ENCODE data around the gene ABLIM2. TPM values are rescaled to one million over a fixed set of nuclear protein-coding genes. Genes with fewer than 3 reads are reported as not detected.

The ABLIM2 gene
- total and polyA plus RNA-seq, 2 of the 8 experiments (the other 6 are each of a cell fraction or from before 2014, with no cell fraction given) = 2.8 to 3.0 TPM

GRCh38 chr4:8066336-8066931 is 92.2 kb downstream of the ABLIM2 start:
- DNase-seq (ENCODE audit: low read depth in 1 of 2, low spot score in 2 of 2) = no peak
- H3K56ac ChIP-seq (replicated peaks; ENCODE audit: insufficient read length, low read depth, low read length) = no peak overlapping the region
- no peak overlapping the region for H2BK20ac ChIP-seq (ENCODE audit: low read length)
- H3K27me3 ChIP-seq (replicated peaks in 1 of 4; ENCODE audit: control insufficient read depth in 3 of 4, extremely low read depth in 1 of 4, insufficient read depth in 3 of 4, low read length in 3 of 4) = no peaks in the 10 kb centered on the region; a peak in 1 of 7 replicates
- H4K8ac ChIP-seq (ENCODE audit: extremely low read depth, insufficient read depth, low read length) = no peak overlapping the region
- no peak overlapping the region for H2AFZ ChIP-seq (ENCODE audit: low read length)
- FAIRE-seq = no peak
- H2BK15ac ChIP-seq (ENCODE audit: low read length) = no peak overlapping the region
- no peak overlapping the region for H4K91ac ChIP-seq (replicated peaks; ENCODE audit: insufficient read length, low read length)
- H3K23ac ChIP-seq (ENCODE audit: insufficient read length) = no peak overlapping the region
- WGBS, 2 experiments (ENCODE audit: extremely low coverage in 1 of 2, insufficient coverage in 1 of 2, insufficient read length in 1 of 2, insufficient replicate concordance in 2 of 2, low coverage in 1 of 2, low lambda C conversion rate in 2 of 2, missing lambda C conversion rate in 1 of 2) = 88% methylated on average over 13 of the region's 13 CpGs; no CpG with 5 or more reads in 1 of the 2 experiments
- peaks cover 0 to 5% of the 10 kb centered on the region in 2 experiments for H4K20me1 ChIP-seq (replicated peaks in 1 of 2; ENCODE audit: control insufficient read depth in 1 of 2, insufficient read depth in 2 of 2, low read length in 2 of 2)
- H3K14ac ChIP-seq (ENCODE audit: insufficient read length) = no peak overlapping the region
- no peak overlapping the region for H4K5ac ChIP-seq (ENCODE audit: insufficient read length, low read depth, low read length)
- ChIA-PET CTCF (ENCODE audit: partially characterized antibody) (no interaction called here), POLR2A (ENCODE audit: partially characterized antibody) (no interaction called here)
- 0 out of 2 replicates have a peak overlapping the region, but pooled peaks have one; percentile 43 for H2BK12ac ChIP-seq (ENCODE audit: low read depth, low read length)
- no peak overlapping the region for H2BK5ac ChIP-seq (ENCODE audit: low read depth, low read length)
- no peak overlapping the region for H3K27ac ChIP-seq (ENCODE audit: low read depth, low read length)
- H3K9me3 ChIP-seq (ENCODE audit: insufficient read depth in 2 of 2, low read depth in 1 of 2, low read length in 1 of 2) = no peaks in the 10 kb centered on the region
- H3K4me1 ChIP-seq (replicated peaks in 1 of 4; ENCODE audit: control insufficient read depth in 3 of 4, insufficient read depth in 4 of 4, low read length in 3 of 4) = peaks cover 0 to 13% (median 4%) of the 10 kb centered on the region in 4 experiments; a peak in 6 of 7 replicates
- H3K9ac ChIP-seq (replicated peaks in 1 of 4; ENCODE audit: extremely low read depth in 1 of 4, low read depth in 3 of 4, low read length in 3 of 4) = no peak overlapping the region
- TF ChIP-seq PHF8 (conservative IDR thresholded peaks at IDR 0.05; ENCODE audit: low read depth, low read length) (no peak), KDM5A (IDR thresholded peaks at IDR 0.05; ENCODE audit: low read length) (no peak), TAF1 (IDR thresholded peaks at IDR 0.05; ENCODE audit: low read depth, low read length) (no peak), EP300 (IDR thresholded peaks at IDR 0.05; ENCODE audit: borderline replicate concordance in 1 of 2, low read depth in 2 of 2, low read length in 2 of 2) (no peak)
- H3K4ac ChIP-seq (replicated peaks; ENCODE audit: insufficient read length, low read depth, low read length) = no peak overlapping the region
- H2BK120ac ChIP-seq (replicated peaks; ENCODE audit: low read depth, low read length) = no peak overlapping the region
- peaks cover 7% of the 10 kb centered on the region for H3K23me2 ChIP-seq (ENCODE audit: low read depth, low read length)
- H3K4me2 ChIP-seq (ENCODE audit: insufficient read depth in 1 of 2, low read depth in 2 of 2, low read length in 2 of 2) = no peak overlapping the region
- no peaks in the 10 kb centered on the region for H3K79me2 ChIP-seq (ENCODE audit: control insufficient read depth in 1 of 2, insufficient read depth in 2 of 2, low read length in 2 of 2)
- H3K79me1 ChIP-seq (ENCODE audit: low read depth, low read length) = no peaks in the 10 kb centered on the region
- peak overlapping the region; percentile 40; the same call in 1 of the 2 replicates for H2AK5ac ChIP-seq (ENCODE audit: low read depth, low read length)
- H3K36me3 ChIP-seq (ENCODE audit: control insufficient read depth in 2 of 4, insufficient read depth in 4 of 4, low read length in 3 of 4) = no peaks in the 10 kb centered on the region; a peak in 1 of 8 replicates
- H3K4me3 ChIP-seq (ENCODE audit: extremely low read depth in 1 of 4, insufficient read depth in 2 of 4, low read depth in 3 of 4, low read length in 4 of 4) = no peak overlapping the region
- no peak overlapping the region for H3K18ac ChIP-seq (ENCODE audit: extremely low read depth, low read length)

Measured in H1 (cell line).